Neural progenitor cell (in vitro differentiated cells): ENCODE results near the gene NPHP4. TPM values are rescaled to one million over a fixed set of nuclear protein-coding genes. Genes with fewer than 3 reads are reported as not detected.

ENCODE experiments used
- DNase-seq: peaks from one replicate; pipeline ENCODE4 v3.0.0-alpha.2; 2016; ENCODE audit warnings: low spot score
- H2AFZ ChIP-seq: fragments of 200-600 bp; sonication (generic); replicated peaks from 2 replicates; pipeline ENCODE4 v1.6.1; 2016; ENCODE audit warnings: antibody characterized with exemption
- H3F3A ChIP-seq: fragments of 200-600 bp; sonication (generic); 2 replicates; pipeline ENCODE4 v1.6.1; 2016; ENCODE audit warnings: antibody characterized with exemption, low read depth
- H3K27ac ChIP-seq: fragments of 200-600 bp; sonication (generic); 2 replicates; pipeline ENCODE4 v1.5.1; 2016; ENCODE audit warnings: mild to moderate bottlenecking
- H3K27me3 ChIP-seq: fragments of 200-600 bp; sonication (generic); 2 replicates; pipeline ENCODE4 v1.6.1; 2016; ENCODE audit warnings: mild to moderate bottlenecking, moderate library complexity
- H3K36me3 ChIP-seq: fragments of 200-600 bp; sonication (generic); 2 replicates; pipeline ENCODE4 v1.5.1; 2016
- H3K4me1 ChIP-seq: fragments of 200-600 bp; sonication (generic); 2 replicates; pipeline ENCODE4 v1.6.1; 2016; ENCODE audit warnings: mixed run types
- H3K4me2 ChIP-seq: fragments of 200-600 bp; sonication (generic); 2 replicates; pipeline ENCODE4 v1.6.1; 2016
- H3K4me3 ChIP-seq: fragments of 200-600 bp; sonication (generic); 2 replicates; pipeline ENCODE4 v1.5.1; 2016
- H3K79me2 ChIP-seq: fragments of 200-600 bp; sonication (generic); 2 replicates; pipeline ENCODE4 v1.6.1; 2016; ENCODE audit warnings: low read depth
- H3K9ac ChIP-seq: fragments of 200-600 bp; sonication (generic); 2 replicates; pipeline ENCODE4 v1.6.1; 2016
- H3K9me3 ChIP-seq: fragments of 200-600 bp; sonication (generic); 2 replicates; pipeline ENCODE4 v1.5.1; 2016; ENCODE audit warnings: low read depth
- H4K20me1 ChIP-seq: fragments of 200-600 bp; sonication (generic); 2 replicates; pipeline ENCODE4 v1.6.1; 2016; ENCODE audit warnings: low read depth
- H3K27ac Mint-ChIP-seq: 3 replicates; pipeline ENCODE4 v1.8.0; 2021; ENCODE audit warnings: mixed read lengths
- H3K27me3 Mint-ChIP-seq: 2 replicates; pipeline ENCODE4 v1.8.0; 2022; ENCODE audit warnings: low read depth, mild to moderate bottlenecking, inconsistent platforms, moderate library complexity, mixed read lengths; ENCODE audit not compliant: insufficient read depth
- H3K36me3 Mint-ChIP-seq: 3 replicates; pipeline ENCODE4 v1.8.0; 2021; ENCODE audit warnings: mixed read lengths
- H3K4me1 Mint-ChIP-seq: 3 replicates; pipeline ENCODE4 v1.8.0; 2021; ENCODE audit warnings: mixed read lengths
- H3K4me3 Mint-ChIP-seq: 3 replicates; pipeline ENCODE4 v1.8.0; 2021; ENCODE audit warnings: mild to moderate bottlenecking, moderate library complexity, mixed read lengths
- H3K9me3 Mint-ChIP-seq: 3 replicates; pipeline ENCODE4 v1.8.0; 2020; ENCODE audit warnings: mixed read lengths
- CTCF ChIP-seq: fragments of 200-600 bp; sonication (generic); IDR thresholded peaks from 2 replicates; pipeline ENCODE4 v1.5.1; 2017; ENCODE audit warnings: antibody characterized with exemption, mild to moderate bottlenecking
- EZH2 ChIP-seq: fragments of 200-600 bp; sonication (generic); IDR thresholded peaks from 2 replicates; pipeline ENCODE4 v1.6.1; 2017; ENCODE audit warnings: antibody characterized with exemption, mild to moderate bottlenecking, moderate library complexity
- EZH2phosphoT487 ChIP-seq: fragments of 200-600 bp; sonication (generic); IDR thresholded peaks from 2 replicates; pipeline ENCODE4 v1.6.1; 2017; ENCODE audit warnings: antibody characterized with exemption
- total RNA-seq: library from RNA; depleted of rRNA; stranded (reverse); fragments of >200 nt; gene quantifications from 2 replicates; pipeline ENCODE4 v1.2.3, GENCODE V29; 2015; ENCODE audit warnings: low replicate concordance

Gene NPHP4
- total RNA-seq, 1 donor from 2014 or later: 8.9 TPM

- H3K9me3 ChIP-seq: no peaks in the 10 kb centered on the region
- peaks cover under 1% of the 10 kb centered on the region for H4K20me1 ChIP-seq
- Mint-ChIP-seq H3K4me1 (peaks cover 8% of the 10 kb centered on the region), H3K4me3 (no peak overlapping the region), H3K27me3 (peaks cover 4% of the 10 kb centered on the region), H3K9me3 (no peaks in the 10 kb centered on the region), H3K36me3 (peaks cover 29% of the 10 kb centered on the region), H3K27ac (no peak overlapping the region)
- no peak overlapping the region for H3K4me3 ChIP-seq
- H3K27ac ChIP-seq: no peak overlapping the region
- no peaks in the 10 kb centered on the region for H3K36me3 ChIP-seq
- H3K27me3 ChIP-seq: no peaks in the 10 kb centered on the region
- DNase-seq: no peak
- no peaks in the 10 kb centered on the region for H3K4me1 ChIP-seq
- H3K79me2 ChIP-seq: no peaks in the 10 kb centered on the region
- no peak overlapping the region for H2AFZ ChIP-seq
- H3K4me2 ChIP-seq: no peak overlapping the region
- no peak overlapping the region for H3K9ac ChIP-seq
- peaks cover 9% of the 10 kb centered on the region for H3F3A ChIP-seq
- TF ChIP-seq CTCF (no peak), EZH2phosphoT487 (no peak), EZH2 (no peak)
Measured at GRCh38 chr1:5934058-5934884, 58.0 kb downstream of the NPHP4 start.

GRCh38 chr1:5933676-5934057, 58.6 kb downstream of the NPHP4 start:
- no peak for DNase-seq
- no peaks in the 10 kb centered on the region for H3K27me3 ChIP-seq
- Mint-ChIP-seq H3K27ac (no peak overlapping the region), H3K4me3 (no peak overlapping the region), H3K9me3 (no peaks in the 10 kb centered on the region), H3K27me3 (peaks cover 4% of the 10 kb centered on the region), H3K4me1 (peaks cover 8% of the 10 kb centered on the region), H3K36me3 (peaks cover 29% of the 10 kb centered on the region)
- no peak overlapping the region for H3K27ac ChIP-seq
- H3K4me2 ChIP-seq: no peak overlapping the region
- H3K79me2 ChIP-seq: no peaks in the 10 kb centered on the region
- H2AFZ ChIP-seq: no peak overlapping the region
- H3K4me1 ChIP-seq: no peaks in the 10 kb centered on the region
- no peak for TF ChIP-seq EZH2
- TF ChIP-seq EZH2phosphoT487: no peak
- no peak for TF ChIP-seq CTCF
- H4K20me1 ChIP-seq: no peaks in the 10 kb centered on the region
- no peaks in the 10 kb centered on the region for H3K9me3 ChIP-seq
- peaks cover 9% of the 10 kb centered on the region for H3F3A ChIP-seq
- H3K4me3 ChIP-seq: no peak overlapping the region
- no peaks in the 10 kb centered on the region for H3K36me3 ChIP-seq
- H3K9ac ChIP-seq: no peak overlapping the region

- Mint-ChIP-seq H3K4me3 (no peak overlapping the region), H3K4me1 (peaks cover 8% of the 10 kb centered on the region), H3K9me3 (no peaks in the 10 kb centered on the region), H3K27ac (no peak overlapping the region), H3K27me3 (peaks cover 4% of the 10 kb centered on the region), H3K36me3 (peaks cover 30% of the 10 kb centered on the region)
- Histone ChIP-seq H3K4me3 (no peak overlapping the region), H3K27ac (no peak overlapping the region), H3K36me3 (no peaks in the 10 kb centered on the region), H2AFZ (no peak overlapping the region), H4K20me1 (no peaks in the 10 kb centered on the region), H3K4me1 (no peaks in the 10 kb centered on the region), H3K4me2 (no peak overlapping the region), H3K9me3 (no peaks in the 10 kb centered on the region), H3K79me2 (no peaks in the 10 kb centered on the region), H3F3A (peaks cover 9% of the 10 kb centered on the region), H3K9ac (no peak overlapping the region), H3K27me3 (no peaks in the 10 kb centered on the region)
- DNase-seq: no peak
- TF ChIP-seq EZH2phosphoT487: no peak
- TF ChIP-seq EZH2: no peak
- TF ChIP-seq CTCF: no peak
Measured at GRCh38 chr1:5933050-5933449, 59.2 kb downstream of the NPHP4 start.
